OCI-LY1 (cell line): Measurements from ENCODE around the gene R3HCC1L.

Experiments used
- CTCF ChIP-seq: fragments of 200-600 bp; sonication (generic), shearing (Covaris generic); IDR thresholded peaks from 2 replicates; pipeline ENCODE4 v1.5.1; 2017; ENCODE audit warnings: mild to moderate bottlenecking, antibody characterized with exemption, low read length, moderate library complexity, mixed read lengths
- EZH2 ChIP-seq: fragments of 200-600 bp; sonication (generic), shearing (Covaris generic); IDR thresholded peaks from 2 replicates; pipeline ENCODE4 v1.8.0; 2017; ENCODE audit warnings: borderline replicate concordance, mixed run types, mild to moderate bottlenecking, antibody characterized with exemption, low read length, moderate library complexity, mixed read lengths

- TF ChIP-seq CTCF (no peak), EZH2 (no peak)
Observed at GRCh38 chr10:98293550-98294269, 159.3 kb downstream of the R3HCC1L start.
